Measurements from ENCODE around the gene KIF3A.

DNA sequence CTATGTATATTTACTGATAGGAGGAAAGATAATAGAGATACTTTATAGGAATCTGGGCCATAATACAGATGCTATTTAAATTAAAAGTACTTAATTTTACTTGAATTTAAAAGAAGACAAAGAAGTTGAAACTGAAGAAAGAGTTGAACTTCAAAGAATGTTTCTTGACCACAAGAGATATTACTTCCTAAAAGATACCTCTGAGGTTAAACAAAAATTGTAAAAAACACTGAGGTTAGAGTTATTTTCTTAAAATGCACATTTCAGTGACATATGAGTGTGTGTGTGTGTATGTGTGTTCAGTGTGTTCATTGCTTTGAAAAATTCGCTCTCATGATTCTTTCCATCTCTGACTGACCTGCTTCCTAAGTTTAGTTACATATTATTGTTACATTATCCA, 43.2 kb upstream of the KIF3A start:
- no peak for TF ChIP-seq POLR2AphosphoS5 (IDR thresholded peaks at IDR 0.05; ENCODE audit: low read depth)
- TF ChIP-seq, protein P1, sequence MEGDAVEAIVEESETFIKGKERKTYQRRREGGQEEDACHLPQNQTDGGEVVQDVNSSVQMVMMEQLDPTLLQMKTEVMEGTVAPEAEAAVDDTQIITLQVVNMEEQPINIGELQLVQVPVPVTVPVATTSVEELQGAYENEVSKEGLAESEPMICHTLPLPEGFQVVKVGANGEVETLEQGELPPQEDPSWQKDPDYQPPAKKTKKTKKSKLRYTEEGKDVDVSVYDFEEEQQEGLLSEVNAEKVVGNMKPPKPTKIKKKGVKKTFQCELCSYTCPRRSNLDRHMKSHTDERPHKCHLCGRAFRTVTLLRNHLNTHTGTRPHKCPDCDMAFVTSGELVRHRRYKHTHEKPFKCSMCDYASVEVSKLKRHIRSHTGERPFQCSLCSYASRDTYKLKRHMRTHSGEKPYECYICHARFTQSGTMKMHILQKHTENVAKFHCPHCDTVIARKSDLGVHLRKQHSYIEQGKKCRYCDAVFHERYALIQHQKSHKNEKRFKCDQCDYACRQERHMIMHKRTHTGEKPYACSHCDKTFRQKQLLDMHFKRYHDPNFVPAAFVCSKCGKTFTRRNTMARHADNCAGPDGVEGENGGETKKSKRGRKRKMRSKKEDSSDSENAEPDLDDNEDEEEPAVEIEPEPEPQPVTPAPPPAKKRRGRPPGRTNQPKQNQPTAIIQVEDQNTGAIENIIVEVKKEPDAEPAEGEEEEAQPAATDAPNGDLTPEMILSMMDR (conservative IDR thresholded peaks at IDR 0.05; ENCODE audit: low read depth in 2 of 2), result no peak
- TF ChIP-seq JUNB (IDR thresholded peaks at IDR 0.05; ENCODE audit: unreplicated experiment), result no peak
- no peak for TF ChIP-seq EZH2 (IDR thresholded peaks at IDR 0.05; ENCODE audit: low read depth, unreplicated experiment)
- no peak for TF ChIP-seq EZH2phosphoT487 (IDR thresholded peaks at IDR 0.05; ENCODE audit: unreplicated experiment)
- no peak for TF ChIP-seq REST (IDR thresholded peaks at IDR 0.05; ENCODE audit: unreplicated experiment)
- TF ChIP-seq NANOG (IDR thresholded peaks at IDR 0.05; ENCODE audit: borderline replicate concordance), result no peak
- no peak for TF ChIP-seq CREB1 (CRISPR knock-in tag; IDR thresholded peaks at IDR 0.05; ENCODE audit: low read depth)
- TF ChIP-seq ZNF462 (CRISPR knock-in tag; IDR thresholded peaks at IDR 0.05), result no peak
- no peak for TF ChIP-seq ZNF331 (CRISPR knock-in tag; IDR thresholded peaks at IDR 0.05; ENCODE audit: low read depth)
- TF ChIP-seq, protein P2, sequence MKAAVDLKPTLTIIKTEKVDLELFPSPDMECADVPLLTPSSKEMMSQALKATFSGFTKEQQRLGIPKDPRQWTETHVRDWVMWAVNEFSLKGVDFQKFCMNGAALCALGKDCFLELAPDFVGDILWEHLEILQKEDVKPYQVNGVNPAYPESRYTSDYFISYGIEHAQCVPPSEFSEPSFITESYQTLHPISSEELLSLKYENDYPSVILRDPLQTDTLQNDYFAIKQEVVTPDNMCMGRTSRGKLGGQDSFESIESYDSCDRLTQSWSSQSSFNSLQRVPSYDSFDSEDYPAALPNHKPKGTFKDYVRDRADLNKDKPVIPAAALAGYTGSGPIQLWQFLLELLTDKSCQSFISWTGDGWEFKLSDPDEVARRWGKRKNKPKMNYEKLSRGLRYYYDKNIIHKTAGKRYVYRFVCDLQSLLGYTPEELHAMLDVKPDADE (IDR thresholded peaks at IDR 0.05), result no peak
- TF ChIP-seq STAT1 (IDR thresholded peaks at IDR 0.05; ENCODE audit: unreplicated experiment), result no peak
- TF ChIP-seq ZNF114 (CRISPR knock-in tag; IDR thresholded peaks at IDR 0.05), result no peak
